Melanocyte of skin (primary cell): ENCODE measurements around the gene HNF1B. TPM values are rescaled to one million over a fixed set of nuclear protein-coding genes. Genes with fewer than 3 reads are reported as not detected.

ENCODE experiments used
- total RNA-seq, 2 donors: library from RNA; depleted of rRNA; stranded (reverse); fragments of >200 nt; gene quantifications; 2 replicates each; pipeline ENCODE4 v1.2.3, GENCODE V29; 2012

HNF1B gene, protein sequence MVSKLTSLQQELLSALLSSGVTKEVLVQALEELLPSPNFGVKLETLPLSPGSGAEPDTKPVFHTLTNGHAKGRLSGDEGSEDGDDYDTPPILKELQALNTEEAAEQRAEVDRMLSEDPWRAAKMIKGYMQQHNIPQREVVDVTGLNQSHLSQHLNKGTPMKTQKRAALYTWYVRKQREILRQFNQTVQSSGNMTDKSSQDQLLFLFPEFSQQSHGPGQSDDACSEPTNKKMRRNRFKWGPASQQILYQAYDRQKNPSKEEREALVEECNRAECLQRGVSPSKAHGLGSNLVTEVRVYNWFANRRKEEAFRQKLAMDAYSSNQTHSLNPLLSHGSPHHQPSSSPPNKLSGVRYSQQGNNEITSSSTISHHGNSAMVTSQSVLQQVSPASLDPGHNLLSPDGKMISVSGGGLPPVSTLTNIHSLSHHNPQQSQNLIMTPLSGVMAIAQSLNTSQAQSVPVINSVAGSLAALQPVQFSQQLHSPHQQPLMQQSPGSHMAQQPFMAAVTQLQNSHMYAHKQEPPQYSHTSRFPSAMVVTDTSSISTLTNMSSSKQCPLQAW
- total RNA-seq: not detected

GRCh38 chr17:37744961-37745800, at the start of gene HNF1B:
Gene HNF1B (minus strand): TSS chr17:37745059. CDS start chr17:37744884, 175 bp downstream.

DNA sequence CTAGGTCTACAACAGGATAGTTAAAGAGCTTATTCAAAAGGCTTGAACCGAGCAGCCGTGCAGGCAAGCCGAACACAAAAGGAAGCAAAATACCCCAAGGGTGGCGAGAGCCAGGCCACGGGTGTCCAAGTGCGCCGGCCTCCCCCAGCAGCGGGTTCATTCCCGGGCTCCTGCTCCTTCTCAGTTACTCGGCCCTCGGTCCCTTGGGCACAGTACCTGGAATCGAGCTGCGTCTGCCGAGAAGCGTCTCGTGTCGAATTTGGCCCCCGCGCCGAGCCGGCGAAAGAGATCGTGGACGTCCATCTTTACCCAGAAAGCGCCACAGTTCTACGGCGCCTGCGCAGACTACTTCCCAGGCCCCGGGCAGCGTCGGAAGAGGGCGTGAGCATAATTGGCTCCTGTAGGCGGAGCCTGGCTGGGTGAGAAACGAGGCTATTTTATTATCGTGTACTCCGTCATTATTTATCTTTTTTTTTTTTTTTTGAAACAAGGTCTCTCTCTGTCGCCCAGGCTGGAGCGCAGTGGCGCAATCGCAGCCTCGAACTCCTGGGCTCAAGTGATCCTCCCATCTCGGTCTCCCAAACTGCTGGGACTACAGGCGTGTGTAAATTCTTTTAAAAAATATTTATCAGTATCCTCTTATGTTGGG, 101.6 kb downstream of the HNF1B start, which contains the start of gene DDX52:
Gene DDX52 (minus strand): TSS at position 329 of the 649 bp plus-strand sequence. CDS start 26 bp downstream, at position 303.

Other genes starting within 250 kb of the HNF1B start
- 10 to 100 TPM; 18.3 to 29.3 TPM for gene SYNRG, start 135.6 kb downstream of the HNF1B start, total RNA-seq
- gene DDX52, start 101.6 kb downstream of the HNF1B start, total RNA-seq: 10 to 100 TPM; 25.5 to 41.3 TPM
- gene TBC1D3K, start 179.4 kb upstream of the HNF1B start, total RNA-seq: under 1 TPM in 1 of 2 donors, not detected in 1; 0.33 TPM
- gene TBC1D3L, start 244.0 kb upstream of the HNF1B start, total RNA-seq: 1 to 10 TPM in 1 of 2 donors, under 1 TPM in 1; 0.67 to 3.8 TPM